CD4-positive, alpha-beta T cell treated with Interferon gamma for 1 hour (primary cell): ENCODE measurements around the gene ZBTB34.
"Not testable (repeated sequence)": the region's sequence is repeated elsewhere in the genome, so short reads cannot be mapped to it uniquely, and the experiment has no call there.

Experiments used
- DNase-seq: peaks from one replicate; pipeline ENCODE4 v3.0.0-alpha.2; 2020

The ZBTB34 gene, protein sequence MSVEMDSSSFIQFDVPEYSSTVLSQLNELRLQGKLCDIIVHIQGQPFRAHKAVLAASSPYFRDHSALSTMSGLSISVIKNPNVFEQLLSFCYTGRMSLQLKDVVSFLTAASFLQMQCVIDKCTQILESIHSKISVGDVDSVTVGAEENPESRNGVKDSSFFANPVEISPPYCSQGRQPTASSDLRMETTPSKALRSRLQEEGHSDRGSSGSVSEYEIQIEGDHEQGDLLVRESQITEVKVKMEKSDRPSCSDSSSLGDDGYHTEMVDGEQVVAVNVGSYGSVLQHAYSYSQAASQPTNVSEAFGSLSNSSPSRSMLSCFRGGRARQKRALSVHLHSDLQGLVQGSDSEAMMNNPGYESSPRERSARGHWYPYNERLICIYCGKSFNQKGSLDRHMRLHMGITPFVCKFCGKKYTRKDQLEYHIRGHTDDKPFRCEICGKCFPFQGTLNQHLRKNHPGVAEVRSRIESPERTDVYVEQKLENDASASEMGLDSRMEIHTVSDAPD

DNA sequence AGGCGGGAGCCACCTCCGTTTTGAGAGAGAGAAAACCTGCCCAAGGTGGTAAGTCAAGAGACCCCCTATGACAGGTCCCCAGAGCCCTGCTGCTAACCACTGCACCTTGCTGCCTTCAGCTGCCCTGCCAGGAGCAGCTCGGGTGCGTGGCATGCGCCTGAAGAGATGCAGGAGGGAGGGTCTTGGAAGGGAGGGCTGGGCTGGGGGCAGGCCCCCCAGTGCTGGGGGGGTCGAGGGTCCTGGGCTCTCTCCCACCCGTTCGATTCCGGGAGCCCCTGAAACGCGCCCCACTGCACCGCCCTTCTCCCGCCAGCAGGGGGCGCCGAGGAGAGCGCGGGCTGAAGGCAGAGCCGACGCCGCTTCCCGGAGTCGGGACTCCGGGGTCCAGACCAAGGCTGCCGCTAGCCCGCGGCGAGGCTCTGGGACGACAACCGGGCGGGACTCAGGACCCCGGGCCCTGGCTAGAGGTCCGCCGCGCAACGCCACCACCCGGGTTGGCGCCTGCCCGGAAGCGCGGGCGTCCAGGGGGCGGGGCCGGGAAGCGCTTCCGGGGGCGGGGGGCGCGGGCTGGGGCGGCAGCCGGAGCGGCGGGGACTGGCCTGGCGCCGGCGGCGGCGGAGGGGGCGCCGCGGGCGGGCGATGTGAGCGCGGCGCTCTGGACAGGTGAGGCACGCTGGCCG lies at the start of gene ZBTB34:
Gene ZBTB34, plus strand, starts transcription at position 563 of the 680 bp plus-strand sequence. CDS start 18,761 bp downstream, outside the sequence.
- peak; percentile 70 for DNase-seq

DNA sequence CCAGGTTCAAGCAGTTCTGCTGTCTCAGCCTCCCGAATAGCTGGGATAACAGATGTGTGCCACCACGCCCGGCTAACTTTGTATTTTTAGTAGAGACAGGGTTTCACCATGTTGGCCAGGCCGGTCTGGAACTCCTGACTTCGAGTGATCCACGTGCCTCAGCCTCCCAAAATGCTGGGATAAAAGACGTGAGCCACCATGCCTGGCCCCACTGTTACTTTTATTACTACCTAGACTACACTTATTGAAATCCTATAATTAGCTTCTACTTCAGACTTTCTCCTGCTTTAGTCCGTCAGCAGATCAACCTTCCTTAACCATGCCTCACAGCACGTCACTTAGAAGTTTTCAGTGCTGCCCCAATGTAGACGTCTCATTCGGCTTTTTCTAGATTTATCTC lies 47.4 kb upstream of the ZBTB34 start:
- no peak for DNase-seq

DNA sequence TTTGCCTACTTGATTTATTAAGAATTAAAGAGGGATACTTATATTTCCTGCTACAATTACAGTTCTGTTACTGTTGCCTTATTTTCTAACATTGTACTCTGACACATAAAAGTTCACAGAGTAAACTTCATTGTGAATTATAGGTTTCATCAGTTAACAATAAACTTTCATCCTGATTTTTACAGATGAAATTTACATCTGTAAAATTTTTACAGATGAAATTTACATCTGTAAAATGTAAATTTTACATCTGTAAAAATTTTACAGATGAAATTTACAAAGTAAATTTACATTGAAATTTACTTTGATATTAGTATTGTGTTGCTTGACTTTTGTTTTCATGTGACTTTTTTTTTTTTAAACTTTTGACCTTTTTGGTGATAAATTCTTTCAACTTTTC lies 46.3 kb upstream of the ZBTB34 start:
- no peak for DNase-seq

DNA sequence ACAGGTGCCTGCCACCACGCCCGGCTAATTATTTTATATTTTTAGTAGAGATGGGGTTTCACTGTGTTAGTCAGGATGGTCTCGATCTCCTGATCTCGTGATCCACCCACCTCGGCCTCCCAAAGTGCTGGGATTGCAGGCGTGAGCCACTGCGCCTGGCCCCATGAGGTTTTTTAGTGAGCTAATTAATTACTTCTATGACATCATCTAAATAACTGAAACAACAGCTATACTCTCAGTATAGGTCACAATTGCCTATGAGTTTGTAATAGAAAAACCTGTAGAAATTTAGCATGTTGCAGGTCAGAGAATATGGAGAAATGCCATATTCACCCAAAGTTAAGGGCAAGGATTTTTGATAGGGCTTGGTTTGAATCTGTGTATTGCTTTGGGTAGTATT lies 42.8 kb upstream of the ZBTB34 start:
- not testable (repeated sequence) for DNase-seq

DNA sequence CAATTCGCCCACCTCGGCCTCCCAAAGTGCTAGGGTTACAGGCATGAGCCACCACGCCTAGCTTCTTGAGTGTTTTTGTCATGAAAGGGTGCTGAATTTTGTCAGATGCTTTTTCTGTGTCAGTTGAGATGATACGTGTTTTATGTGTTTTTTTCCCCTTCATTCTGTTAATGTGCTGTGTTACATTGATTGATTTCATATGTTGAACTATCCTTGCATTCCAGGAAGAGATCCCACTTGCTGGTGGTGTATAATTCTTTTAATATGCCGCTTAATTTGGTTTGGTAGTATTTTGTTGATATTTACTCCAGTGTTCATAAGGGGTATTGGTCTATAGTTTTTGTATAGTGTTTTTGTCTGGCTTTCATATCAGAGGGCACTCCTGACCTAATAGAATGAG lies 42.0 kb upstream of the ZBTB34 start:
- no peak for DNase-seq

DNA sequence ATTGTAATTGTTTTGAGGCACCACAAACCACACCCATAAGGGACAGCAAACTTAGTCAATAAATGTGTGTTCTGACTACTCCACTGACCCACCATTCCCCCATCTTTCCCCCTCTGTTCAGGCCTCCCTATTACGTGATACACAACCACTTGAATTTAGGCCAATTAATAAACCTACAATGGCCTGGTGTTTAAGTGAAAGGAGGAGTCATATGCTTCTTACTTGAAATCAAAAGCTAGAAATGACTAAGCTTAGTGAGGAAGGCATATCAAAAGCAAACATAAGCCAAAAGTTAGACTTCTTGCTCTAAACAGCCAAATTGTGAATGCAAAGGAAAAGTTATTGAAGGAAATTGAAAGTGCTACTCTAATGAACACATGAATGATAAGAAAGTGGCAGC lies 41.0 kb upstream of the ZBTB34 start:
- DNase-seq, result no peak

DNA sequence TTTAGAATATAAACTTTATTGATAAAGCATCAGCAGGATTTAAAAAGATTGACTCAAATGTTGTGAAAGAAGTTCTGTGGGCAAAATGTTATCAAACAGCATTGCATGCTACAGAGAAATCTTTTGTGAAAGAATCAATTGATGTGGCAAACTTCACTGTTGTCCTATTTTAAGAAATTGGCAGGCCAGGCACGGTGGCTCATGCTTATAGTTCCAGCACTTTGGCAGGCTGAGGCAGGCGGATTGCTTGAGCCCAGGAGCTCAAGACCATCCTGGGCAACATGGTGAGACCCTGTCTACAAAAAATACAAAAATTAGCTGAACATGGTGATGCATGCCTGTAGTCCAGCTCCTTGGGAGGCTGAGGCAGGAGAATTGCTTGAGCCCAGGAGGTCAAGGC lies 38.2 kb upstream of the ZBTB34 start:
- no peak for DNase-seq

DNA sequence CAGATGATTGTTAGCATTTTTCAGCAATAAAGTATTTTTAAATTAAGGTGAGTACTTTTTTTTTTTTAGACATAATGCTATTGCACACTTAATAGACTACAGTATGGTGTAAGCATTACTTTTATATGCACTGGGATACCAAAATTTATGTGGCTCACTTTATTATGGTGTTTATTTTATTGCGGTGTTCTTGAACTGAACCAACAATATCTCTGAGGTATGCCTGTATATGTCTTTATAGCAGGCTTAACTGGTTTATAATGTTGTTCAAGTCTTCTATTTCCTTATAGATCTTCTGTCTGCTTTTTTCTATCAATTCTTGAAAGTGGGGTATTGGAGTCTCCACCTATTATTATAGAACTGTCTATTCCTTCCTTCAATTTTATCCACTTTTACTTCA lies 37.6 kb upstream of the ZBTB34 start:
- no peak for DNase-seq

DNA sequence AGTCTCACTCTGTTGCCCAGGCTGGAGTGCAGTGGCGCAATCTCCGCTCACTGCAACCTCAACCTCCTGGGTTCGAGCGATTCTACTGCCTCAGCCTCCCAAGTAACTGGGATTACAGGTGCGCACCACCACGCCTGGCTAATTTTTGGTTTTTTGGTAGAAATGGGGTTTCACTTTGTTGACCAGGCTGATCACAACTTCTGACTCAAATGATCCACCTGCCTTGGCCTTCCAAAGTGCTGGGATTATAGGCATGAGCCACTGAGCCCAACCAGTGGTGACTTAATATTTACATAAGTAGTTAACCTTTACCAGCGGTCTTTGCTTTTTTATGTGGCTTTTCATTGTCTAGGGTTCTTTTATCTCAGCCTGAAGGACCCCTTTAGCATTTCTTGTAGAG lies 36.4 kb upstream of the ZBTB34 start:
- not testable (repeated sequence) for DNase-seq

DNA sequence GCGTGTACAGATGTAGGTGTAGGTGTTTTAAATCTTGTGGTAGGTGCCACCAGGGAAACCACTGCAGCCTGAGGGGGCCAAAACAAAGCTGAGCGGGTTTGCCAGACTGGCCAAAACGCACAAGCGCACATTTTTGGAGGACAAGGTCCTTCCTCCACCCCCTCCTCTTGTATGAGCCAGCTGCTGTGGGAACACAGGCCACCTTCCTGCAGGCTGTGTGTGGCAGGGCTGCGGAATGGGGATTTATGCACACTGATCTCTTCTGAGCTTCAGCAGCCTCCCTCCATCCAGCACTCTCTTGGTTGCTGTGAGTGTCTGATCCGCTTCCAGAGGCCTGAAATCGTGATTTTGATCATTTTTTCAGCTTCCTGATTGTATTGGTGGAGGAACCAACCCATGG lies 33.2 kb upstream of the ZBTB34 start:
- DNase-seq, result no peak

DNA sequence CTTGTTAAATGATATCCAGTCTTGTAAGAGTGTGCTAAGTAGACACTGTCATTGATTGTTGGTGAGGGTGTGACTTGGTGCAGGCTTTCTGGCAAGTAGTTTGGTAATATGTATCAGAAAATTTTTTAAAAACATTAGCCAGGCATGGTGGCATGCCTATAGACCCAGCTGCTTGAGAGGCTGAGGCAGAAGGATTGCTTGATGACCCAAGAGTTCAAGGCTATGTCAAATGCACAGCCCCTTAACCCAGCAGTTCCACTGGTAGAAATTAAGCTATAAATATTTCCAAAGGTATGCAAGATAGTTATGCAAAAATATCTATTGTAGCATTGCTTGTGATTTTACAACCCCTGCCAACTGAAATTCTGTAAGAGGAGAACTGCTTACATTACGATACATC lies 31.4 kb upstream of the ZBTB34 start:
- no peak for DNase-seq

DNA sequence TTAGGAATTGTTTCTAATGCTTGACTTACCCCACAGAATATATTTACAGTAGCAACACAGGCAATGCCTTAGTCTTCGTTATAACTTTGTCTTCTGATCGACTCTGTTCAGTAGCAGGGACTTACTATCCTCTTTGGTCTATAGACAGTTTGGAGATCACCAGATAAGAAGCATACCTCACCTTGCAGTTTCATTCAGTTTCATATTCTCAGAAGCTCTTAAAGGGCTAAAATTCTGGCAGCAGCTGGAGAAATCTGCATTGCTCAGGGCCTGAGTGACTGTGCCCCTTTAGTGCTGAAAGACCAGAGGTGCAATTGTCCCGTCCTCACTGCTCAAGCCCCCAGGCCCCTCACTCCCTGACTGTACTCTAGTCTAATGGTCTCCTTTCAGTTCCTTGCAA lies 29.6 kb upstream of the ZBTB34 start:
- no peak for DNase-seq

DNA sequence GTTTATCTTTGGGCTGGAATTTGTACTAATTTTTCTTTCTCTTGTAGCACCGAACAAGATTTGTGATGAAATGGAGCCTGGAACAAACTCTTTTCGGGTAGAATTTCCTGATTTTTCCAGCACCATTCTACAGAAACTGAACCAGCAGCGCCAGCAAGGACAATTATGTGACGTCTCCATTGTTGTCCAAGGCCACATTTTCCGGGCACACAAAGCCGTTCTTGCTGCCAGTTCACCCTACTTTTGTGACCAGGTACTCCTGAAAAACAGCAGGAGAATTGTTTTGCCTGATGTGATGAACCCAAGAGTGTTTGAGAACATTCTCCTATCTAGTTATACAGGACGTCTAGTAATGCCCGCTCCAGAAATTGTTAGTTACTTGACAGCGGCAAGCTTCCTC lies 28.0 kb upstream of the ZBTB34 start:
- DNase-seq, result no peak

DNA sequence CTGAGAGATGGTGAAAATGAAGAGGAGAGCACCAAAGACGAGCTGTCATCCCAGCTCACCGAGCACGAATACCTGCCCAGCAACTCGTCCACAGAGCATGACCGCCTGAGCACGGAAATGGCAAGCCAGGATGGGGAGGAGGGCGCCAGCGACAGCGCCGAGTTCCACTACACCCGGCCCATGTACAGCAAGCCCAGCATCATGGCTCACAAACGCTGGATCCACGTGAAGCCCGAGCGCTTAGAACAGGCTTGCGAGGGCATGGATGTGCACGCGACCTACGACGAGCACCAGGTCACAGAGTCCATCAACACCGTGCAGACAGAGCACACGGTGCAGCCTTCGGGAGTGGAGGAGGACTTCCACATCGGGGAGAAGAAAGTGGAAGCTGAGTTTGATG lies 27.4 kb upstream of the ZBTB34 start:
- no peak for DNase-seq

DNA sequence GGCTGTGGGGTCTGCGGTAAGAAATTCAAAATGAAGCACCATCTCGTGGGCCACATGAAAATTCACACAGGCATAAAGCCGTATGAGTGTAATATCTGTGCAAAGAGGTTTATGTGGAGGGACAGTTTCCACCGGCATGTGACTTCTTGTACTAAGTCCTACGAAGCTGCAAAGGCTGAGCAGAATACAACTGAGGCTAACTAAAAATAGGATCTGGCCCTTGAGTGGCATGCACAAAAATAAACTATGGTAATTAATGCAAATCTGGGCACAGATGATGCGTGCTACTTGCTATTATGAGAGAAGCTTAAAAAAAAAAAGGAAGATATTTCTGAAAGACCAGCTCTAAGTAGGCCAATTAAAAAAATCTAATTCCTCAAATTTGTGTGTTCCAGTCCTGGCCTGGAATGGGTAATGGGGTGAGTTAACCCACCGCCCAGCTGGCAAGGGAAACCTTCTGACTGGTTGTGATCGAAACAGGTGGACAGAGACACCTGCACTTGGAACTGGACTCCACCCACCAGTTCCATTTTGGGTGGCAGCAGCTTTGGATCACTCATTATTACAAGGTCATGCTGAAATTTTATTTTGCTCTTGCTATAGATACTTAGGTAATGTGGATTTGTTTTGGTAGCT lies 26.6 kb upstream of the ZBTB34 start:
- DNase-seq, result no peak

DNA sequence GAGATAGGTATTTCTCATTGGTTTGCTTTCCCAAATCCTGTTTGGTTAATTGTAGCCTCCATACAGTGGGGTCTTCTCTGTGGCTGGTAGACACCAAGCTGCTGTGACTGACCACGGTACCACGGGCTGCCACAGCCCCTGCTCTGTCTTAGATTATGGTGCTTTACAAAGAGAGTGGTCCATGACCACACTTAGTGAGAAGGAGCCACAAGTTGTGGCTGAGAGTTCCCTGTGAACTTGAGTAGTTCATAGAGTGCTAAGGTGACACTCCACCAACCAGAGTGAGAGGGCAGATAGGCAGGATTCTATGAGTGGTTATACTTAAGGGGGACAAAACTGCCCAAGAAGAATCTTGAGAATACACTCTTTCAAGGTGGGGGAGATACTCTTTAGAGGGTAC lies 25.8 kb upstream of the ZBTB34 start:
- no peak for DNase-seq

DNA sequence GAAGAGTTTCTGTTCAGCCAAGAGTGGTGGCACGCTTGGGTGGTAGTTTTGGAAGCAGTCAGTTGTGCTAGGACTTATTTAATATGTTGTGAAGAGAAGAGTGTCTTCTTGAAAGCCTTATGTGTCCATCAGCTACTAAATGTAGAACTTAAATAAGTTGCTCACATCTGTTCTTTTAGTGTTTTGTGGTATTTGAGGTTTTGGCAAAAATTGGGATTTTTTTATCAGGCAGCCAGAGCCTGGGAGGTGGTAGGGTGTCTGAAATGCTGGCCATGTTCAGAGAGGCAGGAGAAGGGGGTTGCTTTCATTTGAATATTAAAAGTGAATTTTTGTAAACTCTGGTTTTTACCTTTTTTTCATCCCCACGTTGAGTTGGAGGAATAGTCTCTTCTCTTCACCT lies 24.2 kb upstream of the ZBTB34 start:
- DNase-seq, result no peak

DNA sequence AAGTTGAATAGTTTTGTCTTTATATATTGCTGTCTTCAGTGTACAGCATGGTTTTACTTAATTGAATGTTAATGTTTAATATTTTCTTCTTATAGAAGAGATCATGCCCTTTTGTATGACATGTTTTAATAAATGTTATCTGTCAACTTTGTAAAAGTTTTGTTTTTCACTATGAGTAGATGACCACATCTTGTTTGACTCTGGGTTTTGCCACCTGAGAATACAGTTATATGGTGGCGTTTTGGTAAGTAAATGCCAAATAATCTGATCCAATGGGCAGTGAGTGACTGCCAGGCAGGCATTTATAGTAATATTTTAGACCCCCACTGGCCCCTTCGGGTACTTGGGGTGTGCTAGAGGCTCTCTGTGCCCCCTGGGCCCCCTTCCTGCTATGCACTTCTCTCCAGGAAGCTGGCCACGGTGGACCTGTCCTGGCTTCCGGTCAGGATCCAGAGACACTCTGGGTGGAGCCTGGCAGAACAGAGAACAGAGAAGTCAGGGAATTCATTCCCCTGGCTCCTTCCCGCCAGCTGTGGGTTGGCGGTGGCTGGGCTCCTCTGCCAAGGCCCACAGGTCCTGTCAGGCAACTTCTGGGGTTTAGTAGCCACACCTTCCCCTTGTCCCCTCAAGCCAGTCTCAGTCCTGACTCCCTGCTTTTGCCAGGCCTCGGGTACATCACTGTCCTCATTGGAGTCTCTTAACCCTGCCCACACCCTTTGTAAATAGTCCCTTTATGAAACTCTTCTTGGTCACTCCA lies 22.2 kb upstream of the ZBTB34 start:
- no peak for DNase-seq

DNA sequence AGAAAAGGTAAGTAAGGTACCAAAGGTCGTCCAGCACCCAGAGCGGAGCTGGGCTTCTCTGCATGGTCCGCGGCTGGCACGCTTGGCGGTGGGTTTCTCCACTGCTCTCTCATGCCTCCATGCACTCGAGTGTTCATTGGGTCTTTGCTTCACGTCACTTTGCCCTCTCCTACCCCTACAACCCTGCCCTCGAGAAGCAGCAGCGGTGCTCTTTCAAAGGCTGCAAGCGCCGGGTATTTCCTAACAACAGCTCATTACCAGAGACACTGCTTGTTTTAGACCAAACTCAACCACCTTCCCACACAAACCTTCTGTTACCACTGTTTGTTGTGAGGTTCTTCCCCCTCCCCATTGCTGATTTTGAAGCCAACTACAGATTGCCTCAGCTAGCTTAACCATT lies 21.5 kb upstream of the ZBTB34 start:
- no peak for DNase-seq

DNA sequence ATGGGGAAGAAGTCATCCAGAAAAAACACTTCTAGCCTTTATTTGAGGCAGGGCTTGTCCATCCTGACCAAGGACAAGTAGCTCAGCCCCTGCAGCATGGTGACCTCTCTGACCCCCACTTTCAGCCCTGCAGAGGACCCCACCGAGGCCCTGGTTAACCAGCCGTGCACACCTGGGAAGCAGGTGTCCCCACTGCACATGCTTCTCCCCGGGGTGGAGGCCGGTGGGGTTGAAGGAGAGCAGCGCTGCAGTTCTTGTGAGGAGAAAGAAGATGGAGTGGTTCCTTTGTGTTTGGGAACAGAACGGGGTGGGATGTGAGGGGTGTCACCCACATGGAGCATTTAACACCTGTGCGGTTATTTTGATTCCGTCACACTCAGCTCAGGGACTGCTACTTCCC lies 21.1 kb upstream of the ZBTB34 start:
- no peak for DNase-seq

DNA sequence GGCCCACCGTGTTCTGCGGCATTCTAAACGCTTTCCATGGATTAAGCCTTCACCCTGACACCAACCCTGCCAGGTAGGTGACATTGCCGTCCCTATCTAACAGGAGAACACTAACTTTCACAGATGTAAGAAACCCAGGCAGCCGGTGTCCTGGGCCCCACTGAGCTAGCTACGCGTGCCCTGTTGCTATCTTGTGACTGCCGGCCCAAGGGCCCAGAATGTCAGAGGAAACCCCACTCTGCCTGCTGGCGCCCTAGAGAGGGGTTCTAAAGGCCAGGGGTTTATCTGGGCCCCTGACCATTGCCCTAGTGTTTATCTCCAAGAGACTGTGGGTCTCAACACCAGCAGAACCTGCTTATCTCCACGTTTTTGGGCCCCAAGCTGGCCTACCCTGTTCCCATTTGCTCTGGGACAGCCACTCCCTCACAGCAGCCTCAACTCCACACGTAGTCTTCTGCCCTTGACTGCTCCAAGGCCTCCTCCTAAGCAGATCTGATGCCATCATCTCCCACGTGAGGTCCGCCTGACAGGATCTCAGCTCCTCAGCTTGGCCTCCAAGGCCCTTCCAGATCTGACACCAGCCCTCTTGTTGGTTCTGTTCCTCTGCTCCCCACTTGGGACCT lies 18.1 kb upstream of the ZBTB34 start:
- no peak for DNase-seq

DNA sequence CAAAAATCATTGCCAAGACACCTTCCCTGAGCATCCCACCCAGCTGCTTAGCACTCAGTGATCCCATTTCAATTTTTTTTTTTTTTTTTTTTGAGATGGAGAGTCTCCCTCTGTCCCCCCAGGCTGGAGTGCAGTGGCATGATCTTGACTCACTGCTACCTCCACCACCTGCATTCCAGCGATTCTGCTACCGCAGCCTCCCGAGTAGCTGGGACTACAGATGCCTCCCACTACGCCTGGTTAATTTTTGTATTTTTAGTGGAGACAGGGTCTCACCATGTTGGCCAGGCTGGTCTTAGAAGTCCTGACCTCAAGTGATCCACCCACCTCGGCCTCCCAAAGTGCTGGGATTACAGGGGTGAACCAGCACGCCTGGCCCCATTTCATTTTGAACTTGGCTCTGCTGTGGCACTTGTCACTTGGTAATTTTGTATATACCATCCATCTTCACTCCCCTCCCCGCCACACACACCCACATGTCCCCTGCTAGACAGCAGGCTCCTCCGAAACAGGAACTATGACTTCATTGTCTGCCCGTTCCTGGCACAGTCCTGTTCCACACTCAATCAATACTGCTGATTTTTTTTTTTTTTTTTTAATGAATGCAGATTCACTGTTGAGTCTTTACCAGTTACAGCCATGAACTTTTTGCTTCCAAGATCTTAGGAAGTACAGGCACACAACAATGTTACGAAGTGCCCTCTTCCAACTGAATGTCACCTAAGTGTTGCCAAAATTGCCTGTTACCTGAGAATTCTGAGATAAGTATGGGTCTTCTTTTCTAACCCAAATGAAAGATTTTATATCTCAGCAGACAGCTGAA lies 17.3 kb upstream of the ZBTB34 start:
- no peak for DNase-seq
